B cell (primary cell): Measurements from ENCODE around the gene KCND2. TPM values are rescaled to one million over a fixed set of nuclear protein-coding genes. Genes with fewer than 3 reads are reported as not detected.
"Not testable (repeated sequence)": the region's sequence is repeated elsewhere in the genome, so short reads cannot be mapped to it uniquely, and the experiment has no call there.

Experiments
- ATAC-seq: fragments of 200-7000 bp; cut with Tn5 transposase; one replicate; pipeline ENCODE4 v1.10.0; 2021; ENCODE audit warnings: low read depth, mild to moderate bottlenecking, moderate number of reproducible peaks, moderate library complexity
- CTCF ChIA-PET: fragments of 350-600 bp; sonication (Branson Sonifier 250); formaldehyde crosslinking; loops from one replicate; lab custom pipeline; 2021; ENCODE audit warnings: antibody characterized with exemption, inconsistent platforms; lab: Charles Lee
- POLR2A ChIA-PET: fragments of 350-600 bp; sonication (Branson Sonifier 250); formaldehyde crosslinking; loops from one replicate; lab custom pipeline; 2021; ENCODE audit warnings: antibody characterized with exemption; lab: Charles Lee
- DNase-seq: peaks from one replicate; pipeline ENCODE4 v3.0.0; 2013
- H2AFZ ChIP-seq: 2 replicates; pipeline ENCODE4 v1.6.1; 2012; ENCODE audit warnings: mild to moderate bottlenecking, low read depth, low read length; ENCODE audit not compliant: insufficient read depth, poor library complexity, severe bottlenecking
- H3K27ac ChIP-seq, 2 donors: 1 replicate in 1 of 2; 2 replicates in 1 of 2; pipeline ENCODE4 v1.5.1; 2012 to 2013; ENCODE audit warnings: low read length in 2 of 2, mild to moderate bottlenecking in 2 of 2, moderate library complexity in 1 of 2
- H3K27me3 ChIP-seq, 4 experiments: fragments of 200-600 bp in 1 of 4; sonication (generic) in 1 of 4; replicated peaks in 1 of 4; 1 replicate in 2 of 4; 2 replicates in 2 of 4; pipeline versions ENCODE4 v1.6.1 to v1.7.0; 2013 to 2016; ENCODE audit warnings: low read length in 3 of 4, mild to moderate bottlenecking in 2 of 4, mixed read lengths in 1 of 4, moderate library complexity in 1 of 4; ENCODE audit not compliant: insufficient read depth in 4 of 4, control insufficient read depth in 3 of 4; ENCODE audit errors: control extremely low read depth in 1 of 4
- H3K36me3 ChIP-seq, 2 experiments: replicated peaks in 1 of 2; 1 replicate in 1 of 2; 2 replicates in 1 of 2; pipeline versions ENCODE4 v1.6.1 to v1.7.1; 2013; ENCODE audit warnings: low read length in 1 of 2; ENCODE audit not compliant: insufficient read depth in 2 of 2, control insufficient read depth in 1 of 2; ENCODE audit errors: control extremely low read depth in 1 of 2, extremely low read depth in 1 of 2
- H3K4me1 ChIP-seq, 2 donors: fragments of 200-600 bp in 1 of 2; sonication (generic) in 1 of 2; 1 replicate in 1 of 2; 2 replicates in 1 of 2; pipeline versions ENCODE4 v1.5.1 to v1.6.1; 2013 to 2017; ENCODE audit warnings: low read length in 2 of 2; ENCODE audit not compliant: control insufficient read depth in 2 of 2, insufficient read depth in 2 of 2
- H3K4me2 ChIP-seq: replicated peaks from 2 replicates; pipeline ENCODE3; 2012; ENCODE audit warnings: mild to moderate bottlenecking, low read depth, low read length; ENCODE audit not compliant: poor library complexity, severe bottlenecking
- H3K4me3 ChIP-seq, 5 experiments: fragments of 200-600 bp in 1 of 5; sonication (generic) in 1 of 5; 1 replicate in 3 of 5; 2 replicates in 2 of 5; pipeline versions ENCODE4 v1.5.1 to v1.7.0; 2011 to 2016; ENCODE audit warnings: low read length in 4 of 5, mild to moderate bottlenecking in 4 of 5, low read depth in 2 of 5, control low read depth in 1 of 5, moderate library complexity in 1 of 5; ENCODE audit not compliant: insufficient read depth in 1 of 5; ENCODE audit errors: control extremely low read depth in 1 of 5, extremely low read depth in 1 of 5
- H3K79me2 ChIP-seq: fragments of 200-600 bp; sonication (generic); one replicate; pipeline ENCODE4 v1.6.0; 2016; ENCODE audit warnings: low read length; ENCODE audit not compliant: control insufficient read depth, insufficient read depth
- H3K9ac ChIP-seq: fragments of 200-600 bp; sonication (generic); 2 replicates; pipeline ENCODE4 v1.6.1; 2017; ENCODE audit warnings: mild to moderate bottlenecking, low read length, moderate library complexity
- H3K9me3 ChIP-seq, 3 donors: one replicate each; pipeline versions ENCODE4 v1.6.1 to v1.7.1; 2013; ENCODE audit warnings: low read length in 2 of 3; ENCODE audit not compliant: control insufficient read depth in 2 of 3, insufficient read depth in 1 of 3; ENCODE audit errors: control extremely low read depth in 1 of 3
- H4K20me1 ChIP-seq: 2 replicates; pipeline ENCODE4 v1.6.0; 2012; ENCODE audit warnings: mild to moderate bottlenecking, low read length; ENCODE audit not compliant: insufficient read depth, control insufficient read depth, poor library complexity, severe bottlenecking
- H3K27ac Mint-ChIP-seq: one replicate; pipeline ENCODE4 v1.8.0; 2021; ENCODE audit warnings: mixed read lengths
- H3K27me3 Mint-ChIP-seq: one replicate; pipeline ENCODE4 v1.8.0; 2021; ENCODE audit warnings: mixed read lengths
- H3K4me1 Mint-ChIP-seq: one replicate; pipeline ENCODE4 v1.8.0; 2021; ENCODE audit warnings: mixed read lengths
- H3K4me3 Mint-ChIP-seq: one replicate; pipeline ENCODE4 v1.8.0; 2021; ENCODE audit warnings: mixed read lengths
- H3K9me3 Mint-ChIP-seq: one replicate; pipeline ENCODE4 v1.8.0; 2022; ENCODE audit warnings: mixed read lengths; ENCODE audit not compliant: insufficient read depth
- EZH2 ChIP-seq: IDR thresholded peaks from 2 replicates; pipeline ENCODE4 v1.6.1; 2012; ENCODE audit warnings: borderline replicate concordance, low read depth, mild to moderate bottlenecking, moderate library complexity, low read length; ENCODE audit not compliant: insufficient read depth, poor library complexity, severe bottlenecking
- WGBS: methylation state at CpG from one replicate; pipeline ENCODE4 v1.1.5; 2013; ENCODE audit warnings: missing lambda C conversion rate; ENCODE audit not compliant: insufficient coverage; 5-methylcytosine and 5-hydroxymethylcytosine counted together
- intact Hi-C: fragments of 100-400 bp; cut with micrococcal nuclease; formaldehyde crosslinking; loops from one replicate; pipeline ENCODE4 v1.10.0; 2022
- polyA plus RNA-seq: library from polyadenylated mRNA; depleted of rRNA; stranded (reverse); fragments of >200 nt; gene quantifications from 2 replicates; pipeline ENCODE4 v1.2.3, GENCODE V29; 2012
- total RNA-seq, 2 donors: library from RNA; stranded (reverse); fragments of 120-200 nt in 1 of 2; gene quantifications; 1 replicate in 1 of 2; 2 replicates in 1 of 2; pipeline versions ENCODE4 v1.2.3 to v1.2.4, GENCODE V29; 2013 to 2022
- TF ChIP-seq, protein P1 (sequence below): fragments of 200-600 bp; IDR thresholded peaks from one replicate; pipeline ENCODE4 v1.8.0; 2022; ENCODE audit warnings: antibody characterized with exemption, mild to moderate bottlenecking

The KCND2 gene
- total and polyA plus RNA-seq, 2 donors (not counting 1 experiment from before 2014, with no cell fraction given), result not detected

DNA sequence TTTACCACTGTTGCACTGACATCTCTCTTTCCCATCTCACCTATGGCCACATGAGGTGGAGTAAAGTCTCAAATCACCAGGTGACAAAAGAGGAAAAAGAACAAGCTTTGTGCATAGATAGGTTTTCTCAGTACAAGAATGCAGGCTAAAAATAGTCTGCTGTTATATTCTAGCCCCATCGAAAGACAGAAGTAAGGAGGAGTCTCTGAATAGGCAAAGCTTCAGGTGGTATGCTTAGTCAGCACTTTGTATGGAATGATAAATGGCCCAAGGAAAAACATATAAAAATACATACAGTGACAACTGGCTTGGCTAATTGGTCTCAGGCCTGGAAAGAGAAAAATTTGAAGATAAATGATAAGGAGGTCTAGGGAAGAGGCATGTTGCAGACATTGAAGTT, 39.6 kb upstream of the KCND2 start:
- no peaks in the 10 kb centered on the region for H3K36me3 ChIP-seq
- no peak for DNase-seq
- no peaks in the 10 kb centered on the region for H3K27me3 ChIP-seq
- no peaks in the 10 kb centered on the region for H3K4me1 Mint-ChIP-seq
- H3K4me1 ChIP-seq, result no peaks in the 10 kb centered on the region
- no peak overlapping the region for H3K27ac ChIP-seq
- ChIA-PET POLR2A (no interaction called here), CTCF (no interaction called here)
- TF ChIP-seq EZH2, result no peak
- TF ChIP-seq, protein P1, sequence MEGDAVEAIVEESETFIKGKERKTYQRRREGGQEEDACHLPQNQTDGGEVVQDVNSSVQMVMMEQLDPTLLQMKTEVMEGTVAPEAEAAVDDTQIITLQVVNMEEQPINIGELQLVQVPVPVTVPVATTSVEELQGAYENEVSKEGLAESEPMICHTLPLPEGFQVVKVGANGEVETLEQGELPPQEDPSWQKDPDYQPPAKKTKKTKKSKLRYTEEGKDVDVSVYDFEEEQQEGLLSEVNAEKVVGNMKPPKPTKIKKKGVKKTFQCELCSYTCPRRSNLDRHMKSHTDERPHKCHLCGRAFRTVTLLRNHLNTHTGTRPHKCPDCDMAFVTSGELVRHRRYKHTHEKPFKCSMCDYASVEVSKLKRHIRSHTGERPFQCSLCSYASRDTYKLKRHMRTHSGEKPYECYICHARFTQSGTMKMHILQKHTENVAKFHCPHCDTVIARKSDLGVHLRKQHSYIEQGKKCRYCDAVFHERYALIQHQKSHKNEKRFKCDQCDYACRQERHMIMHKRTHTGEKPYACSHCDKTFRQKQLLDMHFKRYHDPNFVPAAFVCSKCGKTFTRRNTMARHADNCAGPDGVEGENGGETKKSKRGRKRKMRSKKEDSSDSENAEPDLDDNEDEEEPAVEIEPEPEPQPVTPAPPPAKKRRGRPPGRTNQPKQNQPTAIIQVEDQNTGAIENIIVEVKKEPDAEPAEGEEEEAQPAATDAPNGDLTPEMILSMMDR, result no peak
- H2AFZ ChIP-seq, result no peak overlapping the region
- H3K9ac ChIP-seq, result no peak overlapping the region
- H3K9me3 ChIP-seq, result no peaks in the 10 kb centered on the region
- no peaks in the 10 kb centered on the region for H4K20me1 ChIP-seq
- WGBS, result no CpG with 5 or more reads among the region's 1 CpG
- no peak overlapping the region for H3K4me3 ChIP-seq
- H3K4me3 Mint-ChIP-seq, result no peak overlapping the region
- no peaks in the 10 kb centered on the region for H3K27me3 Mint-ChIP-seq
- H3K27ac Mint-ChIP-seq, result no peak overlapping the region
- ATAC-seq, result no peak
- H3K79me2 ChIP-seq, result no peaks in the 10 kb centered on the region
- intact Hi-C loops, result no loop called here
- H3K9me3 Mint-ChIP-seq, result no peaks in the 10 kb centered on the region
- H3K4me2 ChIP-seq, result no peak overlapping the region

DNA sequence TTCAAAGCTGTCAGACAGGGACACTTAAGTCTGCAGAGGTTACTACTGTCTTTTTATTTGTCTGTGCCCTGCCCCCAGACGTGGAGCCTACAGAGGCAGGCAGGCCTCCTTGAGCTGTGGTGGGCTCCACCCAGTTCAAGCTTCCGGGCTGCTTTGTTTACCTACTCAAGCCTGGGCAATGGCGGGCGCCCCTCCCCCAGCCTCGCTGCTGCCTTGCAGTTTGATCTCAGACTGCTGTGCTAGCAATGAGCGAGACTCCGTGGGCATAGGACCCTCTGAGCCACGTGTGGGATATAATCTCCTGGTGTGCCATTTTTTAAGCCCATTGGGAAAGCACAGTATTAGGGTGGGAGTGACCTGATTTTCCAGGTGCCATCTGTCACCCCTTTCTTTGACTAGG, 32.6 kb upstream of the KCND2 start:
- H3K79me2 ChIP-seq, H3K27me3 Mint-ChIP-seq, H3K9me3 ChIP-seq, H3K4me3 Mint-ChIP-seq, H3K4me1 ChIP-seq, intact Hi-C loops, H3K9me3 Mint-ChIP-seq, H3K27me3 ChIP-seq, H3K4me1 Mint-ChIP-seq, H2AFZ ChIP-seq, H3K27ac Mint-ChIP-seq, H3K9ac ChIP-seq, ATAC-seq, H3K4me3 ChIP-seq, H3K27ac ChIP-seq, H4K20me1 ChIP-seq, H3K4me2 ChIP-seq, DNase-seq, POLR2A ChIA-PET, H3K36me3 ChIP-seq, CTCF ChIA-PET: not testable (repeated sequence)
- 90% methylated on average over 4 of the region's 8 CpGs for WGBS
